ENCODE results near the gene CTDSPL.

DNA sequence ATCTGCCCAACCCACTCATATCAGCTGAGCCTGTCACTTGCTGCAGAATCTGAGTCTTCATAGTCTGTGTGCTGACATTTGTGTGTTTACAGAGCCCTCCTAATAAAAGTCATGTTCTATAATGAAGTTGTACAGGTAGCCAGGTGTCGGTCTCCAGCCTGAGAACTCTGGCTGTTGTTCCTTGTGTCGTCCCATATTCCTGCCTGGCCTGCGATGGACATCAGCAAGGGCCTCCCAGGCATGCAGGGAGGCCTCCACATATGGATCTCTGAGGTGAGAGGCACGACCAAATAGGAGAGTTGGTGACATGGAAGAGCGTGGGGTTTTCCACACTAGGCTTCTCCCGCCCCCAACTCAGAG lies 131.8 kb downstream of the CTDSPL start:
- TF ChIP-seq, protein P1, sequence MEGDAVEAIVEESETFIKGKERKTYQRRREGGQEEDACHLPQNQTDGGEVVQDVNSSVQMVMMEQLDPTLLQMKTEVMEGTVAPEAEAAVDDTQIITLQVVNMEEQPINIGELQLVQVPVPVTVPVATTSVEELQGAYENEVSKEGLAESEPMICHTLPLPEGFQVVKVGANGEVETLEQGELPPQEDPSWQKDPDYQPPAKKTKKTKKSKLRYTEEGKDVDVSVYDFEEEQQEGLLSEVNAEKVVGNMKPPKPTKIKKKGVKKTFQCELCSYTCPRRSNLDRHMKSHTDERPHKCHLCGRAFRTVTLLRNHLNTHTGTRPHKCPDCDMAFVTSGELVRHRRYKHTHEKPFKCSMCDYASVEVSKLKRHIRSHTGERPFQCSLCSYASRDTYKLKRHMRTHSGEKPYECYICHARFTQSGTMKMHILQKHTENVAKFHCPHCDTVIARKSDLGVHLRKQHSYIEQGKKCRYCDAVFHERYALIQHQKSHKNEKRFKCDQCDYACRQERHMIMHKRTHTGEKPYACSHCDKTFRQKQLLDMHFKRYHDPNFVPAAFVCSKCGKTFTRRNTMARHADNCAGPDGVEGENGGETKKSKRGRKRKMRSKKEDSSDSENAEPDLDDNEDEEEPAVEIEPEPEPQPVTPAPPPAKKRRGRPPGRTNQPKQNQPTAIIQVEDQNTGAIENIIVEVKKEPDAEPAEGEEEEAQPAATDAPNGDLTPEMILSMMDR (IDR thresholded peaks at IDR 0.05), result no peak
- TF ChIP-seq, protein P2, sequence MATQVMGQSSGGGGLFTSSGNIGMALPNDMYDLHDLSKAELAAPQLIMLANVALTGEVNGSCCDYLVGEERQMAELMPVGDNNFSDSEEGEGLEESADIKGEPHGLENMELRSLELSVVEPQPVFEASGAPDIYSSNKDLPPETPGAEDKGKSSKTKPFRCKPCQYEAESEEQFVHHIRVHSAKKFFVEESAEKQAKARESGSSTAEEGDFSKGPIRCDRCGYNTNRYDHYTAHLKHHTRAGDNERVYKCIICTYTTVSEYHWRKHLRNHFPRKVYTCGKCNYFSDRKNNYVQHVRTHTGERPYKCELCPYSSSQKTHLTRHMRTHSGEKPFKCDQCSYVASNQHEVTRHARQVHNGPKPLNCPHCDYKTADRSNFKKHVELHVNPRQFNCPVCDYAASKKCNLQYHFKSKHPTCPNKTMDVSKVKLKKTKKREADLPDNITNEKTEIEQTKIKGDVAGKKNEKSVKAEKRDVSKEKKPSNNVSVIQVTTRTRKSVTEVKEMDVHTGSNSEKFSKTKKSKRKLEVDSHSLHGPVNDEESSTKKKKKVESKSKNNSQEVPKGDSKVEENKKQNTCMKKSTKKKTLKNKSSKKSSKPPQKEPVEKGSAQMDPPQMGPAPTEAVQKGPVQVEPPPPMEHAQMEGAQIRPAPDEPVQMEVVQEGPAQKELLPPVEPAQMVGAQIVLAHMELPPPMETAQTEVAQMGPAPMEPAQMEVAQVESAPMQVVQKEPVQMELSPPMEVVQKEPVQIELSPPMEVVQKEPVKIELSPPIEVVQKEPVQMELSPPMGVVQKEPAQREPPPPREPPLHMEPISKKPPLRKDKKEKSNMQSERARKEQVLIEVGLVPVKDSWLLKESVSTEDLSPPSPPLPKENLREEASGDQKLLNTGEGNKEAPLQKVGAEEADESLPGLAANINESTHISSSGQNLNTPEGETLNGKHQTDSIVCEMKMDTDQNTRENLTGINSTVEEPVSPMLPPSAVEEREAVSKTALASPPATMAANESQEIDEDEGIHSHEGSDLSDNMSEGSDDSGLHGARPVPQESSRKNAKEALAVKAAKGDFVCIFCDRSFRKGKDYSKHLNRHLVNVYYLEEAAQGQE (IDR thresholded peaks at IDR 0.05; ENCODE audit: insufficient read depth in 1 of 2, low read depth in 2 of 2, low read length in 1 of 2), result no peak
- TF ChIP-seq POLR2AphosphoS5 (IDR thresholded peaks at IDR 0.05; ENCODE audit: low read depth, low read length) (no peak), SIN3A (IDR thresholded peaks at IDR 0.05; ENCODE audit: borderline replicate concordance, insufficient read depth, low read depth, low read length) (no peak), TCF7L2 (IDR thresholded peaks at IDR 0.05; ENCODE audit: low read depth, low read length) (no peak)
